Stimulated activated CD8-positive, alpha-beta memory T cell treated with anti-CD3 and anti-CD28 coated beads, Interleukin-4, amount 100 ng/mL, for 48 hours (primary cell): ENCODE data around the gene SAA1.
"Not testable (repeated sequence)": the region's sequence is repeated elsewhere in the genome, so short reads cannot be mapped to it uniquely, and the experiment has no call there.

Source experiments
- DNase-seq: peaks from one replicate; pipeline ENCODE4 v3.0.0-alpha.2; 2020

The SAA1 gene

GRCh38 chr11:18265949-18266348, at the start of gene SAA1:
TSS of gene SAA1 (plus strand) at chr11:18266264. CDS start at chr11:18266888, 624 bp downstream.
- DNase-seq, result no peak

GRCh38 chr11:18221274-18221876, 44.7 kb upstream of the SAA1 start:
- no peak for DNase-seq

GRCh38 chr11:18222814-18223421, 43.1 kb upstream of the SAA1 start:
- DNase-seq, result no peak

- no peak for DNase-seq
These were observed 42.3 kb upstream of the SAA1 start for GRCh38 chr11:18223591-18224387.

DNA sequence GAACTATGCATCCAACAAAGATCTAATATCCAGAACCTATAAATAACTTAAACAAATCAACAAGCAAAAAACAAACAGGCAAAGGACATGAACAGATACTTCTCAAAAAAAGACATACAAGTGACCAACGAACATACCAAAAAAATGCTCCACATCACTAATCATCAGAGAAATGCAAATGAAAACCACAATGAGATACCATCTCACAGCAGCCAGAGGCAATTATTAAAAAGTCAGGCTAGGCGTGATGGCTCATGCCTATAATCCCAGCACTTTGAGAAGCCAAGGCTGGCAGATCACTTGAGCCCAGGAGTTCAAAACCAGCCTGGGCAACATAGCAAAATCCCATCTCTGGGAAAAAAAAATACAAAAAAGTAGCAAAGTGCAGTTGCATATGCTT, 40.2 kb upstream of the SAA1 start:
- DNase-seq, result no peak

DNA sequence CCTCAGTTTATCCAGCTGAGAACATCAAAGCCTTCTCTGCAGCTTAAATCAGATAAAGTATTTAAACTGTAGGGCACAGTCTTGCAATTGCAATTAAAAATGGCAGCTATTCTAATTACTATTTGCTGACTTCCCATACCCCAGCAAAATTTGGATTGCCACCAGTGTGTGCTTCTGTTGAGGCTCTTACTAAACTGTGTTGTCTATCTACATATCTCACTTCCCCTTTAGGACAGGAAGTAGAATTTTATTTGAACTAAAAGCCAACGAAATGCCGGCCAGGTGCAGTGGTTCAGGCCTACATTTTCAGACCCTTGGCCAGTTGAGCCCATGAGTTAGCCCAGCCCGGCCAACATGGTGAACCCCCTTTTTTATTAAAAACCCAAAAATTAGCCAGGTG, 36.6 kb upstream of the SAA1 start:
- DNase-seq, result no peak

DNA sequence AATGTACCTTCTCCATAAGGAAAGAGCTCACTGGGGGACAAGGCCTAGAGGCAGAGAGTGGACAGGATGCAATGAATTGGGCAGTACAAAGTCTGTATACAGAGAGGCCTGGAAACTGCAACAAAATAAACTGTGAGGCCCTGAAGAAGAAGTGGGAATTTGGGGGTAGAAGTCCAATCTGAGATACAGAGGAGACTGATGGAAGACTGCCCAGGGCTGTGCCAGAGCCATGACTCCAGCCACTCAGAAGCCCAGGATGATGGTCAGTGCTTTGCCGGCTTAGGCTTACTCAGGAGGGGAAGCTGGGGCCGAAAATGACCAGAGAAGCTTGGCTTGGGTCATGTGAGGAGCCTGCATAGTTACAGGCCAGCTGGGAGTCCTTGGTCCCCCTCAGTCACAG, 35.2 kb upstream of the SAA1 start:
- no peak for DNase-seq

GRCh38 chr11:18233912-18234311, 32.2 kb upstream of the SAA1 start:
- no peak for DNase-seq

DNA sequence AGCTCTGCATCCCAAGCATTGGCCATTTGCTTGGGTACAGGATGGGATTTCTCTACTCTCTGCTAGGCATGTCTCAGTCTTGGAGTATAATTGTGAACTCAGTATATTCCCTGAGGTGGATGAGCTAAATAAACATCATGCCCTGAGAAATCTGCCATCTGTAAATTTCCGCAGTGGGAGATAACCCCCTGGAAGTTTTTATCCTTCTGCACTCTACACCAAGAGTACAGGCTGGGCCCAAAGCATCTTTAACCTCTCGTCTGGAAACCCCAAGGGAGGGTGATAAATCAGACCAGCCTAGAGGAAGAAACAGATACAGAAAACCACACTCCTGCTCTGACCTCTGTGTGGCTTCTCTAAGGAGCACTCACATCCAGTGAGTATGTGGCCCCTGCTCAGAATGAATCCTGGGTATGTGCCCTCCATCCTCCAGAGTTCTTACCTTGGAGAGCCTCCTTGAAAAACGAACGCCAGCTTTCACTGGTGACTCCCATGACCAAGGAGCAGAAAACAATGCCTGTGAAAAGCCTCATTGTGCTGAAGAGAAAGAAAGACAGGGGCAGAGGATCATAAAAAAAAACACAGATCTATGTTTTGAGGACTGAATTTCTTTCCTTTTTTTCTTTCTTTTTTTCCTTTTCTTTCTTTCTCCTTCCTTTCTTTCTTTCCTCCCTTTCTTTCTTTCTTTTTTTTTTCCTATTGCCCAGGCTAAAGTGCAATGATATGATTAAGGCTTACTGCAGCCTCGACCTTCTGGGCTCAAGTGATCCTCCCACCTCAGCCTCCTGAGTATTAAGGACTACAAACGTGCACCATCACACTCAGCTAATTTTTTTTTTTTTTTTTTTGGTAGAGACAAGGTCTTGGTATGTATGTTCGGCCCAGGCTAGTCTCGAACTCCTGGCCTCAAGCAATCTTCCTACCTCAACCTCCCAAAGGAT, 30.4 kb upstream of the SAA1 start:
- no peak for DNase-seq

GRCh38 chr11:18236664-18237356, 29.3 kb upstream of the SAA1 start, which contains the start of gene SAA4:
TSS of gene SAA4 (minus strand) at chr11:18236802. CDS start at chr11:18235926, 876 bp downstream.
- DNase-seq, result no peak

DNA sequence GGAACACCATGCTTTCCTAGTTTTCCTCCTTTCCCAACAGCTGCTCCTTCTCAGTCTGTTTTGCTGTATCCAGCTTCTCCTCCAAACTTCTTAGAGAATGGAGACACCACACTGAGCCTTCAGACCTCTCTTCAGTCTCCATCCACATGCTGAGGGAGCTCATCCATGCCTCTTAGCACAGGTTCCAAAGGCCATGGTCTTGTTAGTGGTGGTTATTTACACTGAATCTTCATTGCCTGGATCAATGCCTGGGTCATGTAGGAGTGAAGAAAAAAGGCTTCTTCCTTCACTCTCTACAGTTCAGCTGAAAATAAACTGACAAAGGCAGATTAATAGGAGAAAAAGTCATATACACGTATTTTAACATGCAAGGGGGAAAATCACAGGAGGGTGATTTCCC, 26.4 kb upstream of the SAA1 start:
- no peak for DNase-seq

DNA sequence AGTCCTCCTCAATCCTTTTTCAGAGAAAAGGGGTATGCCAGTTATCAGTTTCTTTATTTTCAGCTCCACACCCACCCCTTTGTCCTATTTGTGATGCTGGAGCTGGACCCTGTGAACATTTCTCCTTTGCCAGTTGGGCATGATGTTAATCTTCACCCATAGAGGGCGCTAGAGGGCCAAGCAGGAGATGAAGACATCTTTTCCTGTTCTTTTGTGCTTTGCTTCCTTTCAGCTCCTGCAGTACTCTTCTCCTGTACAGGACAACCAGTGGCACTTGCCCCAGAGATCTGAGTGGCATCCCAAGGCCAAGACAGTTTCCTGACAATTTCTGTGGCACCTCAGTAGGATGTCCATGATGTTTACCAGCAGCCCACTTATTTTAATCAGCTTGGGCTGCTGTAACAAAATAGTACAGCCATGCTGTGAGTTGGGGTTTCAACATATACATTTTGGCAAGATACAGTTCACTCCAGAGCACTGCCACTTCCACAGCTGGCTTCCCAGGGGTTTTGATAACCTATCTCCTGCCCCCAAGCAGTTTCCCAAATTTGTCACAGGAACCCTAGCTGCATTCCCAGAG, 22.2 kb upstream of the SAA1 start:
- DNase-seq, result peak; percentile 73

GRCh38 chr11:18245396-18245795, 20.7 kb upstream of the SAA1 start:
- DNase-seq, result no peak

GRCh38 chr11:18246379-18247190, 19.5 kb upstream of the SAA1 start:
- peak; percentile 30 for DNase-seq

- DNase-seq, result not testable (repeated sequence)
These were observed 18.9 kb upstream of the SAA1 start for GRCh38 chr11:18247191-18247581.

DNA sequence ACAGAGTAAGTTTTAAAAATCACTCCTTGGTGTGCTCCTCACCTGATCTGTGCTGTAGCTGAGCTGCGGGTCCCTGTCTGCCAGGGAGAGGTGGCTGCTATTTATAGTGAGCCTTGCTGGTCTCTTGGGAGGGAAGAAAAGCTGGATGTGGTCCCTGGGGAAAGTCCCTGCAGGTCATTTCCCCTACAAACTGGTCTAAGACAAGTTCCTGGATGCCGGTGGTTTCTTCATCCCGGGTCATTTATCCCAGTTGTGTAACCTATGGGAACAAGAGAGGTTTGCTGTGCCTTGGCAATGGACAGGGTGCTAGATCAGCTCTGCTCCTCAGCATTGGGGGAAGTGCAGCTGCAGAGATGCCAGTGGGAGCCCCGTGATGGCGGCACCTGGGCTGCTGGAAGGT, 17.5 kb upstream of the SAA1 start, which contains the start of gene SAA2:
SAA2 (minus strand) TSS at position 108 of the 400 bp plus-strand sequence. CDS start 657 bp downstream, outside the sequence.
- no peak for DNase-seq

GRCh38 chr11:18253233-18253632, 12.8 kb upstream of the SAA1 start:
- DNase-seq, result no peak

DNA sequence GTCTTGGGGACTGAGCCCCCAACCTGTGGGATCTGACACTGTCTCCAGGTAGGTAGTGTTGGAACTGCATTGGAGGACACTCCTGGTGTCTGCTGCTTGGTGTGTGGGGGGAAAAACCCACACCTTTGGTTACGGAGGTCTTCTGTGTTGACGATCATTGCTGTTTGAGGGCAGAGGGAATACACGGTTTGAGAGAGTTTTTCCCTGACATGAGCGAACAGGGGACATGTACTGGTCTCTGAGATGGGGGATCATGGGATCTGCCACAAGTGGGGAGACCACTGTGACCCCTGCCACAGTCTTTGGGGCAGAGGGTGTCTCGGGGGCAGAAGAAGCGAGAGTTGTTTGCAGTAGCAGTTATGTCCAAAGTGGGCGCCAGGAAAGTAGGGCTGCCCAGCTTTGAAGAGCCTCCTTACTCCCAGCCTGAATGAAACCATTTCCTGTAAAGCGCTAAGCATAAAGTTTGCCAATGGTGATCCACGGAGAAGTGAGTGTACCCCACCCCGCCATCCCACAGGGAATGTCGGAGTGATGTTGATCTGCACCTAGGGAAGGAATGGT, 12.2 kb upstream of the SAA1 start:
- no peak for DNase-seq

- no peak for DNase-seq
These were observed 11.2 kb upstream of the SAA1 start for GRCh38 chr11:18254781-18255361.

GRCh38 chr11:18259259-18259658, 6.8 kb upstream of the SAA1 start:
- no peak for DNase-seq
